ENCODE data around the gene SRGAP3. TPM values are rescaled to one million over a fixed set of nuclear protein-coding genes. Genes with fewer than 3 reads are reported as not detected.

The SRGAP3 gene
- total RNA-seq, 1 experiment from 2014 or later = 0.69 TPM

GRCh38 chr3:9216736-9217135 lies 32.7 kb downstream of the SRGAP3 start:
- no TSS peak for BruUV-seq (replicated peaks)
- no peaks in the 10 kb centered on the region for H3K36me3 ChIP-seq (ENCODE audit: insufficient read depth, low read length, poor library complexity, severe bottlenecking)
- no peaks in the 10 kb centered on the region for H3K27me3 ChIP-seq (replicated peaks; ENCODE audit: insufficient read depth, low read depth, low read length, poor library complexity)
- no peak for DNase-seq (ENCODE audit: low spot score)
- POLR2A ChIA-PET (ENCODE audit: low non-redundant PET) = no interaction called here
- CTCF ChIA-PET = no interaction called here
- H3K9me3 ChIP-seq (ENCODE audit: low read depth, low read length, poor library complexity, severe bottlenecking) = no peaks in the 10 kb centered on the region
- H3K4me1 ChIP-seq (ENCODE audit: insufficient read depth, low read length, poor library complexity, severe bottlenecking) = no peaks in the 10 kb centered on the region
- intact Hi-C loops (cut with micrococcal nuclease; ENCODE audit: unreplicated experiment) = no loop called here
- TF ChIP-seq CTCF (conservative IDR thresholded peaks at IDR 0.05; ENCODE audit: low read depth, low read length) (no peak), EZH2 (IDR thresholded peaks at IDR 0.05; ENCODE audit: borderline replicate concordance, low read depth, low read length, poor library complexity, severe bottlenecking) (no peak)
- H3K27ac ChIP-seq (ENCODE audit: low read depth, low read length, poor library complexity, severe bottlenecking) = no peak overlapping the region
- H3K4me3 ChIP-seq (ENCODE audit: low read depth, low read length, poor library complexity, severe bottlenecking) = no peak overlapping the region

GRCh38 chr3:9214599-9214998 lies 34.8 kb downstream of the SRGAP3 start:
- no peaks in the 10 kb centered on the region for H3K36me3 ChIP-seq (ENCODE audit: insufficient read depth, low read length, poor library complexity, severe bottlenecking)
- no peak for DNase-seq (ENCODE audit: low spot score)
- H3K4me1 ChIP-seq (ENCODE audit: insufficient read depth, low read length, poor library complexity, severe bottlenecking) = no peaks in the 10 kb centered on the region
- intact Hi-C loops (cut with micrococcal nuclease; ENCODE audit: unreplicated experiment) = no loop called here
- no peak overlapping the region for H3K4me3 ChIP-seq (ENCODE audit: low read depth, low read length, poor library complexity, severe bottlenecking)
- no peak overlapping the region for H3K27ac ChIP-seq (ENCODE audit: low read depth, low read length, poor library complexity, severe bottlenecking)
- ChIA-PET POLR2A (ENCODE audit: low non-redundant PET) (no interaction called here), CTCF (no interaction called here)
- no TSS peak for BruUV-seq (replicated peaks)
- H3K9me3 ChIP-seq (ENCODE audit: low read depth, low read length, poor library complexity, severe bottlenecking) = no peaks in the 10 kb centered on the region
- TF ChIP-seq CTCF (conservative IDR thresholded peaks at IDR 0.05; ENCODE audit: low read depth, low read length) = no peak
- TF ChIP-seq EZH2 (IDR thresholded peaks at IDR 0.05; ENCODE audit: borderline replicate concordance, low read depth, low read length, poor library complexity, severe bottlenecking) = no peak
- no peaks in the 10 kb centered on the region for H3K27me3 ChIP-seq (replicated peaks; ENCODE audit: insufficient read depth, low read depth, low read length, poor library complexity)

- Histone ChIP-seq H3K9me3 (ENCODE audit: low read depth, low read length, poor library complexity, severe bottlenecking) (no peaks in the 10 kb centered on the region), H3K36me3 (ENCODE audit: insufficient read depth, low read length, poor library complexity, severe bottlenecking) (no peaks in the 10 kb centered on the region), H3K4me1 (ENCODE audit: insufficient read depth, low read length, poor library complexity, severe bottlenecking) (no peaks in the 10 kb centered on the region), H3K27me3 (replicated peaks; ENCODE audit: insufficient read depth, low read depth, low read length, poor library complexity) (no peaks in the 10 kb centered on the region), H3K27ac (ENCODE audit: low read depth, low read length, poor library complexity, severe bottlenecking) (no peak overlapping the region), H3K4me3 (ENCODE audit: low read depth, low read length, poor library complexity, severe bottlenecking) (no peak overlapping the region)
- BruUV-seq (replicated peaks) = no TSS peak
- intact Hi-C loops (cut with micrococcal nuclease; ENCODE audit: unreplicated experiment) = no loop called here
- ChIA-PET CTCF (no interaction called here), POLR2A (ENCODE audit: low non-redundant PET) (no interaction called here)
- no peak for DNase-seq (ENCODE audit: low spot score)
- TF ChIP-seq EZH2 (IDR thresholded peaks at IDR 0.05; ENCODE audit: borderline replicate concordance, low read depth, low read length, poor library complexity, severe bottlenecking) (no peak), CTCF (conservative IDR thresholded peaks at IDR 0.05; ENCODE audit: low read depth, low read length) (no peak)
Observed at GRCh38 chr3:9214185-9214584, 35.3 kb downstream of the SRGAP3 start.

Measured in A673 (cell line).